Natural killer cell treated with Interleukin-12 subunit alpha and Interleukin-12 subunit beta and Interleukin-15 and Interleukin-18, amount 100 ng/mL, for 72 hours (primary cell): ENCODE results near the gene CARD8. TPM values are rescaled to one million over a fixed set of nuclear protein-coding genes. Genes with fewer than 3 reads are reported as not detected.
A peak's percentile ranks its signal among the peaks of the same experiment; 100 is the strongest.

Experiments
- ATAC-seq, 2 donors: fragments of 150-1000 bp; cut with Tn5 transposase in 1 of 2; sonication (Bioruptor Pico), chemical (Tn5 transposase) in 1 of 2; 2 replicates each; pipeline ENCODE4 v1.10.0; 2021
- DNase-seq: peaks from one replicate; pipeline ENCODE4 v3.0.0; 2022; ENCODE audit warnings: low spot score
- H3K27ac Mint-ChIP-seq, 2 donors: 1 replicate in 1 of 2; 2 replicates in 1 of 2; pipeline ENCODE4 v1.8.0; 2022; ENCODE audit warnings: mixed read lengths in 2 of 2, mild to moderate bottlenecking in 1 of 2, moderate library complexity in 1 of 2
- H3K27me3 Mint-ChIP-seq, 2 donors: 1 replicate in 1 of 2; 2 replicates in 1 of 2; pipeline ENCODE4 v1.8.0; 2022; ENCODE audit warnings: mixed read lengths in 2 of 2
- H3K36me3 Mint-ChIP-seq: one replicate; pipeline ENCODE4 v1.8.0; 2022; ENCODE audit warnings: mixed read lengths
- H3K4me1 Mint-ChIP-seq, 2 donors: 1 replicate in 1 of 2; 2 replicates in 1 of 2; pipeline ENCODE4 v1.8.0; 2022; ENCODE audit warnings: low read depth in 2 of 2, mixed read lengths in 2 of 2, mild to moderate bottlenecking in 1 of 2
- H3K4me3 Mint-ChIP-seq: one replicate; pipeline ENCODE4 v1.8.0; 2022; ENCODE audit warnings: mixed read lengths
- H3K9me3 Mint-ChIP-seq: 2 replicates; pipeline ENCODE4 v1.8.0; 2022; ENCODE audit warnings: mixed read lengths
- total RNA-seq, 2 donors: library from RNA; stranded (reverse); gene quantifications; one replicate each; pipeline ENCODE4 v1.2.3, GENCODE V29; 2022

Gene CARD8
- total RNA-seq, 2 donors from 2014 or later = 172 to 176 TPM

DNA sequence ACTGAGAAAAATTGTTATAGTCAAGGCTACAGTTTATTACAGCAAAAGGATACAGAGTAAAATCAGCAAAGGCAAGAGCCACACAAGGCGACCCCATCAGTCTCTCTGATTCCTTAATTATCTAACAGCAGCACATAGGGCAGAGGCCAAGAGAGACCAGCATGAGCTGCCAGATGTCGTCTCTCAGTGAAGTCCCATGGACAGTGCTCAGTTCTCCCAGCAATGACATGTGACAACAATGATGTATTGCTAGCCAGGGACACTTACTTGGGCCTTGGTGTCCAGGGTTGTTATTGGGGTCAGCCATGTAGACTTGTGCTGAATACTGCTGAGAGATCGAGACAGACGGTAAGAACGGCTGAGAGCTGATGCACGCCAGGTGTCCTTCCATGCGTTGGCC lies 63.0 kb downstream of the CARD8 start:
- Mint-ChIP-seq H3K27me3 (peaks cover 0 to 4% of the 10 kb centered on the region in 2 donors), H3K27ac (no peak overlapping the region), H3K4me1 (peaks cover 12 to 21% of the 10 kb centered on the region in 2 donors), H3K4me3 (no peak overlapping the region), H3K9me3 (no peaks in the 10 kb centered on the region), H3K36me3 (no peaks in the 10 kb centered on the region)
- DNase-seq (no peak), ATAC-seq (no peak)

GRCh38 chr19:48190885-48191284 lies 64.8 kb downstream of the CARD8 start:
- Mint-ChIP-seq H3K9me3 (no peaks in the 10 kb centered on the region), H3K27ac (no peak overlapping the region), H3K36me3 (no peaks in the 10 kb centered on the region), H3K27me3 (peaks cover 0 to 4% of the 10 kb centered on the region in 2 donors), H3K4me1 (peaks cover 5 to 13% of the 10 kb centered on the region in 2 donors), H3K4me3 (no peak overlapping the region)
- DNase-seq (no peak), ATAC-seq (no peak)

DNA sequence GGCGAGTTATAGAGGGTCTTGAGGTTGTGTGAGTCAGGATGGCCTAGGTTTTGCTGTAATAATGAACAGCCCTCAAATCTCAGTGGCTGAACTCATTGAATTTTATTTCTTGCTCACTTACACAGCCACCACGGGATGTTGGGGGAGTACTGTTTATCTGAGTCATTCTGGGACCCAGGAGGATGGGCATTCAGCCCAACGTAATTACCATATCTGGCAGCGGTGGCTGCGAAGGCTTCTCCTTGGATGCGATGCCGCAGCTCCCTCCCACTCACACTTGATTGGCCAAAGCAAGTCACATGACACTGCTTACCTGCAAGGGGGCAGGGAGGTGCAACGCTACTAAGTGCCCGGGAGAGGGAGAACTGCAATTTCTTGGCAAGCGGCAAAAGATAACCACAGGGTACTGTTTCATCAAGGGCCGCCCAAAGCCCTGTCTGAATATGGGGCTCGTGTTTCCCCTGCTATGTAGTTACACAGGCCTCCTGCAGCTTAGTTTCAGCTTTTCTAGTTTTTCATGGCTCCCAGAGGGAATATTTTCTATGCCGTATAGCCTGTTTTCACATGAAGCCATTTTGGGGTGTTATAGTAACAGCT lies 65.3 kb downstream of the CARD8 start:
- H3K4me1 Mint-ChIP-seq = peaks cover 5 to 9% of the 10 kb centered on the region in 2 donors
- no peaks in the 10 kb centered on the region for H3K9me3 Mint-ChIP-seq
- ATAC-seq (peak; percentile 84 to 87), DNase-seq (peak; percentile 53)
- H3K36me3 Mint-ChIP-seq = no peaks in the 10 kb centered on the region
- peaks cover 0 to under 1% of the 10 kb centered on the region in 2 donors for H3K27me3 Mint-ChIP-seq
- no peak overlapping the region for H3K4me3 Mint-ChIP-seq
- H3K27ac Mint-ChIP-seq = no peak overlapping the region

GRCh38 chr19:48186541-48186991 lies 69.1 kb downstream of the CARD8 start:
- ATAC-seq = no peak
- no peak overlapping the region for H3K4me3 Mint-ChIP-seq
- peaks cover 0 to 4% of the 10 kb centered on the region in 2 donors for H3K4me1 Mint-ChIP-seq
- DNase-seq = no peak
- no peaks in the 10 kb centered on the region for H3K9me3 Mint-ChIP-seq
- H3K27ac Mint-ChIP-seq = no peak overlapping the region
- H3K27me3 Mint-ChIP-seq = no peaks in the 10 kb centered on the region
- H3K36me3 Mint-ChIP-seq = peaks cover 2% of the 10 kb centered on the region

DNA sequence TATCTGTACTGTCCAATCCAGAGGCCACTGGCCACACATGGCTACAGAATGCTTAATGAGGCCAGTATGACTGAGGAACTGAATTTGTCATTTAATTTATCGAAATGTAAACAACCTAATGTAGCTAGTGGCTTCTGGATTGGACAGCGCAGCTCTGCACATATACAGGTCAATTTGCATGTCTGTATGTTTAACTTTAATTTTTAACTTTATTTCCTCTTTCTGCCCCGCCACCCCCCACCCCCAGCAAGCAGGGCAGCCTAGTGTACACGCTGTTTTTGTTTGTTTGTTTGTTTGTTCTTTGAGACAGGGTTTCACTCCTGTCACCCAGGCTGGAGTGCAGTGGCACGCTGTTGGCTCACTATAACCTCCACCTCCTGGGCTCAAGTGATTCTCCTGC lies 69.7 kb downstream of the CARD8 start:
- Mint-ChIP-seq H3K9me3 (no peaks in the 10 kb centered on the region), H3K36me3 (peaks cover 8% of the 10 kb centered on the region), H3K27ac (no peak overlapping the region), H3K4me1 (peaks cover 0 to 4% of the 10 kb centered on the region in 2 donors), H3K4me3 (no peak overlapping the region), H3K27me3 (no peaks in the 10 kb centered on the region)
- no peak for DNase-seq
- ATAC-seq = no peak

DNA sequence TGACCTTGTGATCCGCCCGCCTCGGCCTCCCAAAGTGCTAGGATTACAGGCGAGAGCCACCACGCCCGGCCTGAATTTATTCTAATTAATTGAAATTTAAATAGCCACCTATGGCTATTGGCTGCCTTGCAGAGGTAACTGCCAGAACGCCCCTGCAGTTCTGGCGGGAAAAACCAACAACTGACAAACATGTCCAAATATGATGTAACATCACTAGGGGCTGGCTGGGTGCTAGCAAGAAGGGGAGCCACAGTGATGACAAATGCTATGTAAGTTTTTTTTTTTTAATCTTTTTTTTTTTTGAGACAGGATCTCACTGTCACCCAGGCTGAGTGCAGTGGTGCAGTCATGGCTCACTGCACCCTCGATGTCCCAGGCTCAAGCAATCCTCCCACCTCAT lies 72.4 kb downstream of the CARD8 start:
- Mint-ChIP-seq H3K4me3 (no peak overlapping the region), H3K36me3 (peaks cover 8% of the 10 kb centered on the region), H3K4me1 (peaks cover 0 to 2% of the 10 kb centered on the region in 2 donors), H3K27me3 (no peaks in the 10 kb centered on the region), H3K9me3 (no peaks in the 10 kb centered on the region), H3K27ac (no peak overlapping the region)
- DNase-seq (no peak), ATAC-seq (no peak)

DNA sequence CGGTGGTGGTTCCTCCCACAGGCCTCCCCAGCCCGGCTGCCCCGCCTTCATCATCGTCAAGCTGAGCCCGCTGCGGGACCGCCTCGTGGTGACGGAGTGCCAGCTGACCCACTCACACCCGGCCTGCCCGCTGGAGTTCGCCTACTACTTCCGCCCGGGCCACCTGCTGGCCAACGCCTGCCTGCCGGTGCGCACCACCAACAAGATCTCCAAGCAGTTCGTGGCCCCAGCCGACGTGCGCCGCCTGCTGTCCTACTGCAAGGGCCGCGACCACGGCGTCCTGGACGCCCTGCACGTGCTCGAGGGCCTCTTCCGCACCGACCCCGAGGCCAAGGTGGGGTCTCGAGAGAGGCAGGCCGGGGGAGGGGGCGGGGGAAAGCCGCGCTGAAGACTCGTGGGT lies 73.3 kb downstream of the CARD8 start:
- no peaks in the 10 kb centered on the region for H3K9me3 Mint-ChIP-seq

GRCh38 chr19:48181505-48181904 lies 74.2 kb downstream of the CARD8 start:
- ATAC-seq = no peak
- H3K27ac Mint-ChIP-seq = no peak overlapping the region
- H3K27me3 Mint-ChIP-seq = no peaks in the 10 kb centered on the region
- no peaks in the 10 kb centered on the region for H3K9me3 Mint-ChIP-seq
- peaks cover 0 to 3% of the 10 kb centered on the region in 2 donors for H3K4me1 Mint-ChIP-seq
- peaks cover 8% of the 10 kb centered on the region for H3K36me3 Mint-ChIP-seq
- no peak overlapping the region for H3K4me3 Mint-ChIP-seq
- DNase-seq = no peak

More for the DNA sequence above, 73.3 kb downstream of the CARD8 start:
- H3K27ac Mint-ChIP-seq = no peak overlapping the region
- H3K27me3 Mint-ChIP-seq = no peaks in the 10 kb centered on the region
- H3K4me3 Mint-ChIP-seq = no peak overlapping the region
- H3K4me1 Mint-ChIP-seq = no peaks in the 10 kb centered on the region
- ATAC-seq (no peak), DNase-seq (no peak)
- H3K36me3 Mint-ChIP-seq = peaks cover 8% of the 10 kb centered on the region

DNA sequence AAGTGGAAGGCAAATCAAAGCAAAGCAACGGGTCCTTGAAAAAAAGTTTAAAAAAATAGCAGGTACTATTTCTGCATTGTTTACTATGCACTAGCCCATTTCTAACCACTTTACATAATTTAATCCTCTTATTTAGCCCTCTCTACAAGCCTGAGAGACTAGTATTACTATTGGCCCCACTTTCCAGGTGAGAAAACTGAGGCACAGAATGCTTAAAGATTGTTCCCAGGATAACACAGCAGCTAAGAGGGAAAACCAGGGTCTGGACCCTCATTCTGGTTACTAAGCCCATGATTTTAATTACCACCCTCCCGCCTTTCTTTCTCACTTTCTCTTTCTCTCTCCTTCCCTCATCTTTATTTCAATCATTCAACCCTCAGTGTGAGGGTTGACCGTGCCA lies 79.5 kb downstream of the CARD8 start:
- no peak for ATAC-seq
- peaks cover 3 to 11% of the 10 kb centered on the region in 2 donors for H3K4me1 Mint-ChIP-seq
- H3K9me3 Mint-ChIP-seq = no peaks in the 10 kb centered on the region
- no peak overlapping the region for H3K4me3 Mint-ChIP-seq
- H3K27me3 Mint-ChIP-seq = no peaks in the 10 kb centered on the region
- peaks cover 11% of the 10 kb centered on the region for H3K36me3 Mint-ChIP-seq
- no peak for DNase-seq
- H3K27ac Mint-ChIP-seq = peak overlapping the region in 1 of 2 donors; percentile 76

GRCh38 chr19:48175578-48175977 lies 80.1 kb downstream of the CARD8 start:
- Mint-ChIP-seq H3K36me3 (peaks cover 12% of the 10 kb centered on the region), H3K27me3 (no peaks in the 10 kb centered on the region), H3K4me1 (peaks cover 8 to 16% of the 10 kb centered on the region in 2 donors), H3K27ac (peak overlapping the region in 1 of 2 donors; percentile 12), H3K9me3 (no peaks in the 10 kb centered on the region), H3K4me3 (no peak overlapping the region)
- DNase-seq (no peak), ATAC-seq (no peak)

GRCh38 chr19:48174445-48175030 lies 81.2 kb downstream of the CARD8 start:
- Mint-ChIP-seq H3K27ac (no peak overlapping the region), H3K4me1 (peaks cover 10 to 21% of the 10 kb centered on the region in 2 donors), H3K9me3 (no peaks in the 10 kb centered on the region), H3K27me3 (no peaks in the 10 kb centered on the region), H3K36me3 (peaks cover 12% of the 10 kb centered on the region), H3K4me3 (no peak overlapping the region)
- ATAC-seq = no peak
- no peak for DNase-seq

- DNase-seq = no peak
- Mint-ChIP-seq H3K27me3 (no peaks in the 10 kb centered on the region), H3K9me3 (no peaks in the 10 kb centered on the region), H3K4me3 (peak overlapping the region; percentile 97), H3K36me3 (peaks cover 12% of the 10 kb centered on the region), H3K27ac (peak overlapping the region in 1 of 2 donors; percentile 97), H3K4me1 (peaks cover 23% of the 10 kb centered on the region in 2 donors)
- ATAC-seq = no peak
These were observed 84.0 kb downstream of the CARD8 start for GRCh38 chr19:48171710-48172109.

DNA sequence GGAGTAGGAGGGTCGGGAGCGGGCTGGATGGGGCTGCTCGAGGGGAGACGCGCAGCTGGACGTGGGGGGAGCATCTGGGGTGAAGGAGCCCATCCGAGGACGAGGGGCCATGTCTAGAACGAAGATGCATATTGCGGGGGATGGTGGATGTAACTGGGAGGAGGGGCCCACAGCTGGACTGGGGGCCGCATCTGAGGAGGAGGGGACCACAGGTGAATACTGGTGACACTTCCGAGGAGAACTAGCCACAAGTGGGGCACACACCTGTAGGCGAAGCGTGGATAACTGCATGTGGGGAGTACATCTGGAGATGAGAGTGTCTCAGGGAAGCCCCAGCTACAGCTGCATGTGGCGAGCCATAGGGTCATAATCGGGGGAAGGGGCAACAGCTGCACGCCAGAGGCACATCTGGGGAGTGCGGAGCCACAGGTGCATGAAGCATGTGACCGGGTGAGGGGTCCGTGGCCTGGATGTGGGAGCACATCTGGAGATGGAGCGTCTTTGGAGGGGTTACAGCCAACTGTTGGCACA lies 84.8 kb downstream of the CARD8 start:
- H3K27ac Mint-ChIP-seq = peak overlapping the region; percentile 96 to 97
- H3K27me3 Mint-ChIP-seq = no peaks in the 10 kb centered on the region
- H3K36me3 Mint-ChIP-seq = peaks cover 12% of the 10 kb centered on the region
- ATAC-seq = no peak
- H3K4me3 Mint-ChIP-seq = peak overlapping the region; percentile 97
- H3K4me1 Mint-ChIP-seq = peaks cover 23% of the 10 kb centered on the region in 2 donors
- H3K9me3 Mint-ChIP-seq = no peaks in the 10 kb centered on the region
- DNase-seq = no peak
